HG03066 (cell line): ENCODE measurements around the gene PACS2.

Experiments used
- ATAC-seq: cut with Tn5 transposase; IDR thresholded peaks from one replicate; pipeline ENCODE4 v1.9.1; 2021; ENCODE audit warnings: low read depth; ENCODE audit not compliant: unreplicated experiment

The PACS2 gene

GRCh38 chr14:105398044-105398725 is 83.6 kb downstream of the PACS2 start, which contains the start of gene TEX22:
Gene TEX22, plus strand, starts transcription at chr14:105398538. Its CDS starts 803 bp downstream, at chr14:105399341.
- ATAC-seq: peak; percentile 79

- peak; percentile 42 for ATAC-seq
Measured at GRCh38 chr14:105398726-105399465, 84.3 kb downstream of the PACS2 start.

- ATAC-seq: no peak
Measured at GRCh38 chr14:105399466-105399775, 84.9 kb downstream of the PACS2 start.

GRCh38 chr14:105400016-105400415 is 85.5 kb downstream of the PACS2 start:
- ATAC-seq: no peak

- ATAC-seq: no peak
Measured at GRCh38 chr14:105401699-105402098, 87.2 kb downstream of the PACS2 start.

GRCh38 chr14:105408592-105408991 is 94.0 kb downstream of the PACS2 start:
- no peak for ATAC-seq

- ATAC-seq: no peak
Measured at GRCh38 chr14:105409364-105409763, 94.8 kb downstream of the PACS2 start.

- ATAC-seq: no peak
Measured at GRCh38 chr14:105410642-105411016, 96.1 kb downstream of the PACS2 start.

GRCh38 chr14:105411017-105411941 is 96.7 kb downstream of the PACS2 start:
- no peak for ATAC-seq

- no peak for ATAC-seq
Measured at GRCh38 chr14:105411985-105412770, 97.6 kb downstream of the PACS2 start.

GRCh38 chr14:105412771-105413543 is 98.4 kb downstream of the PACS2 start:
- no peak for ATAC-seq

- no peak for ATAC-seq
Measured at GRCh38 chr14:105413544-105413886, 99.0 kb downstream of the PACS2 start.

GRCh38 chr14:105414456-105415371 is 100.2 kb downstream of the PACS2 start:
- ATAC-seq: peak; percentile 62

- ATAC-seq: no peak
Measured at GRCh38 chr14:105415481-105416428, 101.2 kb downstream of the PACS2 start.

- no peak for ATAC-seq
Measured at GRCh38 chr14:105416671-105417070, 102.1 kb downstream of the PACS2 start.

GRCh38 chr14:105417690-105418121 is 103.2 kb downstream of the PACS2 start:
- no peak for ATAC-seq
